OCI-LY7 (cell line): Measurements from ENCODE around the gene PAFAH1B1.

Experiments
- CTCF ChIP-seq: fragments of 200-600 bp; sonication (generic); conservative IDR thresholded peaks from 2 replicates; pipeline ENCODE4 v1.5.1; 2014; ENCODE audit warnings: mild to moderate bottlenecking, antibody characterized with exemption, low read length, moderate library complexity, mixed read lengths
- EZH2phosphoT487 ChIP-seq: fragments of 200-600 bp; sonication (generic); IDR thresholded peaks from 2 replicates; pipeline ENCODE4 v1.6.1; 2018; ENCODE audit warnings: low read depth, borderline replicate concordance, mild to moderate bottlenecking, mixed run types, antibody characterized with exemption, low read length, moderate library complexity, mixed read lengths

GRCh38 chr17:2690165-2691068, 97.0 kb downstream of the PAFAH1B1 start:
- TF ChIP-seq CTCF (no peak), EZH2phosphoT487 (no peak)
